Neural crest cell (in vitro differentiated cells): Measurements from ENCODE around the gene ETHE1. TPM values are rescaled to one million over a fixed set of nuclear protein-coding genes. Genes with fewer than 3 reads are reported as not detected.
A peak's percentile ranks its signal among the peaks of the same experiment; 100 is the strongest.

Source experiments
- DNase-seq: peaks from one replicate; pipeline ENCODE4 v3.0.0; 2021; ENCODE audit warnings: low read depth, mixed read lengths, low spot score
- H3K27ac Mint-ChIP-seq: one replicate; pipeline ENCODE4 v1.8.0; 2021; ENCODE audit warnings: mild to moderate bottlenecking, mixed read lengths; ENCODE audit not compliant: unreplicated experiment
- H3K27me3 Mint-ChIP-seq: 2 replicates; pipeline ENCODE4 v1.8.0; 2021; ENCODE audit warnings: low read depth, mild to moderate bottlenecking, mixed read lengths
- H3K36me3 Mint-ChIP-seq: 2 replicates; pipeline ENCODE4 v1.8.0; 2021; ENCODE audit warnings: low read depth, mild to moderate bottlenecking, mixed read lengths
- H3K4me1 Mint-ChIP-seq: 2 replicates; pipeline ENCODE4 v1.8.0; 2021; ENCODE audit warnings: mixed read lengths
- H3K4me3 Mint-ChIP-seq: one replicate; pipeline ENCODE4 v1.8.0; 2021; ENCODE audit warnings: mild to moderate bottlenecking, mixed read lengths
- H3K9me3 Mint-ChIP-seq: 2 replicates; pipeline ENCODE4 v1.8.0; 2021; ENCODE audit warnings: mixed read lengths
- total RNA-seq: library from RNA; stranded (reverse); gene quantifications from 2 replicates; pipeline ENCODE4 v1.2.1, GENCODE V29; 2021
- TF ChIP-seq, protein P1 (sequence below): fragments of 200-600 bp; sonication (generic); conservative IDR thresholded peaks from 2 replicates; pipeline ENCODE4 v1.5.0; 2021; ENCODE audit warnings: antibody characterized with exemption, mild to moderate bottlenecking

Gene ETHE1
- total RNA-seq, 1 donor from 2014 or later = 23.7 TPM

DNA sequence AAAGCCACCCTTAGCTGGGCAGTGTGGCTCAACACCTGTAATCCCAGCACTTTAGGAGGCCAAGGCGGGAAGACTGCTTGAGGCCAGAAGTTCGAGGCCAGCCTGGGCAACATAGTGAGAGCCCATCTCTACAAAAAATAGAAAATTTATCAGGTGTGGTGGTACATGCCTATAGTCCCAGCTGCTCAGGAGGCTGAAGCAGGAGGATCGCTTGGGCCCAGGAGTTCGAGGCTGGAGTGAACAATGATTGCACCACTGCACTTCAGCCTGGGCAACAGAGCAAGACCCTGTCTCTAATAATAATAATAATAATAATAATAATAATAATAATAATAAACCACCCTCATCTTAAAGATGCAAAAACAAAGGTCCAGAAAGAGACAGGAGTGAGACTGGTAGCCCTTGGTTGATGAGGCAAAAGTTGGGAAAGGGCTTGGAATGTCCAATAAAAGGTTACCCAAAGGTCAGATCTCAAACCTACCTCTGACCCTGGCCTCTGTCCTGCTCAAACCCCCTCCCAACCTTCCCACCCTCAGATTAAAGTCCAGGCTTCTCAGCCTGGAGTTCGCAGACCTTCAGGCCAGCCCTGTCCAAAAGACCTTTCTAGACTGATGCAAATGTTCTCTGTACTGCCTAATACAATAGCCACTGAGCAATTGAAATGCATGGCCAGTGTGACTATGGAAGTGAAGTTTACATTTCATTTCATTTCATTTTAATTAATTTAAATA lies 15.1 kb upstream of the ETHE1 start:
- Mint-ChIP-seq H3K27me3 (no peaks in the 10 kb centered on the region), H3K27ac (no peak overlapping the region), H3K4me1 (no peaks in the 10 kb centered on the region), H3K36me3 (peaks cover 45% of the 10 kb centered on the region), H3K9me3 (peaks cover 6% of the 10 kb centered on the region), H3K4me3 (no peak overlapping the region)
- TF ChIP-seq, protein P1, sequence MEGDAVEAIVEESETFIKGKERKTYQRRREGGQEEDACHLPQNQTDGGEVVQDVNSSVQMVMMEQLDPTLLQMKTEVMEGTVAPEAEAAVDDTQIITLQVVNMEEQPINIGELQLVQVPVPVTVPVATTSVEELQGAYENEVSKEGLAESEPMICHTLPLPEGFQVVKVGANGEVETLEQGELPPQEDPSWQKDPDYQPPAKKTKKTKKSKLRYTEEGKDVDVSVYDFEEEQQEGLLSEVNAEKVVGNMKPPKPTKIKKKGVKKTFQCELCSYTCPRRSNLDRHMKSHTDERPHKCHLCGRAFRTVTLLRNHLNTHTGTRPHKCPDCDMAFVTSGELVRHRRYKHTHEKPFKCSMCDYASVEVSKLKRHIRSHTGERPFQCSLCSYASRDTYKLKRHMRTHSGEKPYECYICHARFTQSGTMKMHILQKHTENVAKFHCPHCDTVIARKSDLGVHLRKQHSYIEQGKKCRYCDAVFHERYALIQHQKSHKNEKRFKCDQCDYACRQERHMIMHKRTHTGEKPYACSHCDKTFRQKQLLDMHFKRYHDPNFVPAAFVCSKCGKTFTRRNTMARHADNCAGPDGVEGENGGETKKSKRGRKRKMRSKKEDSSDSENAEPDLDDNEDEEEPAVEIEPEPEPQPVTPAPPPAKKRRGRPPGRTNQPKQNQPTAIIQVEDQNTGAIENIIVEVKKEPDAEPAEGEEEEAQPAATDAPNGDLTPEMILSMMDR = no peak
- no peak for DNase-seq

DNA sequence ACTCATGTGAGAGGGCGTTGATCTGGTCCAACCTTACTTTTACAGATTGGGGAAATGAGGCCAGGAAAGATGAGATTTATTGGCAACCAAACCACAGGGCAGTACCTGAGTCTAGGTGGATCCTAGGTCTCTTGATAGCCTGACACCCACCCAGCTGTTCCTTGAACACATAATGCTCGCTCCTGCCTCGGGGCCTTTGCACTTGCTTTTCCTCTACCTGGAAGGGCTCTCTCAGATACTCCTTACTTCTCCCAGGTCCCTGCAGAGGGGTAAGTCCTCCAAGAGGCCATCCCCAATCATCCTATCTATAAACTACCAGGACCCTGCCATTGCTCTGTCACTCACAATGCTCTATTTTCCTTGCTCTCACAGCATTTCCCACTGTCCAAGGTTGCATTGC lies 13.4 kb upstream of the ETHE1 start:
- Mint-ChIP-seq H3K27me3 (no peaks in the 10 kb centered on the region), H3K9me3 (peaks cover 6% of the 10 kb centered on the region), H3K27ac (peak overlapping the region; percentile 57), H3K4me3 (no peak overlapping the region), H3K36me3 (peaks cover 44% of the 10 kb centered on the region), H3K4me1 (peaks cover 7% of the 10 kb centered on the region)
- TF ChIP-seq, protein P1 = no peak
- DNase-seq = no peak

DNA sequence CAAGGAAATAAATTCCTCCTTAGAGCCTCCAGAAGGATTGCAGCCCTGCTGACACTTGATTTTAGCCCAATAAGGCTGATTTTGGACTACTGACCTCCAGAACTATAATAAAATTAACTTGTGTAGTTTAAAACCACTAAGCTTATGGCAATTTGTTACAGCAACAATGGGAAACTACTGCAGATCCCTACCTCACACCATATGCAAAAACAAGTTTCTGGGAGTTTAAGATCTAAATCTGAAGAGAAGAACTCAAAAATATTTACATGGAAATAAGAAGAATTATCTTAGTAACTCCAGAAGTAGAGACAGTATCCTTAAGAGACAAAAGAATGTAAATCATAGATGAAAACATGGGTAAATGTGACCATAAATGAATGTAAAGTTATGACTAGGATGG lies 11.9 kb upstream of the ETHE1 start:
- peaks cover 43% of the 10 kb centered on the region for H3K36me3 Mint-ChIP-seq
- no peak for DNase-seq
- no peak overlapping the region for H3K27ac Mint-ChIP-seq
- TF ChIP-seq, protein P1 = no peak
- H3K27me3 Mint-ChIP-seq = peaks cover 3% of the 10 kb centered on the region
- H3K9me3 Mint-ChIP-seq = peaks cover 6% of the 10 kb centered on the region
- peaks cover 15% of the 10 kb centered on the region for H3K4me1 Mint-ChIP-seq
- H3K4me3 Mint-ChIP-seq = no peak overlapping the region

DNA sequence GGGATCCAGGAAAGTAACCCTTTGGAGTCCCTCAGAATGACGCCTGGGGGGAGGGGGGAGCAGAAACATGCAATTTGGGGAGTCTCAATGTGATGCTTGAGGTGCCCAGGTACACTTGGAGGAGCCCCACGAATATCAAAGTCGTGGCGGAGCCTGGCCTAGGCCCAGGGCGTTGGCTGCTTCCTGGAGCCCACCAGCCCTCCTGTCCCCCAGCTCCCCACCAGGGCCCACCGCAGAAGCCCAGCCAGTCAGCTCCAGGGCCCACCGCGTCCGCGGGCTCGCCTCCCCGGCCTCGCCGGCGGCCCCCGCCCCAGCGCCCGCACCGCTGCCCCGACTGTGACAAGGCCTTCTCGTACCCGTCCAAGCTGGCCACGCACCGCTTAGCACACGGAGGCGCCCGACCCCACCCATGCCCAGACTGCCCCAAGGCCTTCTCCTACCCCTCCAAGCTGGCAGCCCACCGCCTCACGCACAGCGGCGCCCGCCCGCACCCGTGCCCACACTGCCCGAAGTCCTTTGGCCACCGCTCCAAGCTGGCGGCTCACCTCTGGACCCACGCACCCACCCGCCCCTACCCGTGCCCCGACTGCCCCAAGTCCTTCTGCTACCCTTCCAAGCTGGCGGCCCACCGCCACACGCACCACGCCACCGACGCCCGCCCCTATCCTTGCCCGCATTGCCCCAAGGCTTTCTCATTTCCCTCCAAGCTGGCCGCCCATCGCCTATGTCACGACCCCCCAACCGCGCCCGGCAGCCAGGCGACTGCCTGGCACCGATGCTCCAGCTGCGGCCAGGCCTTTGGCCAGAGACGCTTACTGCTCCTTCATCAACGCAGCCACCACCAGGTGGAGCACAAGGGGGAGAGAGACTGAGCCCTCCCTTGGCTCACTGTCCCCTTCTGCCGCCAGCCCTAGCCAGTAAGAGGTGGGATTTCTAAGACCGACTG lies 8.1 kb upstream of the ETHE1 start:
- H3K9me3 Mint-ChIP-seq = peaks cover 6% of the 10 kb centered on the region
- TF ChIP-seq, protein P1 = peak; percentile 60
- no peak overlapping the region for H3K27ac Mint-ChIP-seq
- H3K4me1 Mint-ChIP-seq = peaks cover 30% of the 10 kb centered on the region
- peak; percentile 68 for DNase-seq
- H3K4me3 Mint-ChIP-seq = peak overlapping the region; percentile 84
- peaks cover 26% of the 10 kb centered on the region for H3K36me3 Mint-ChIP-seq
- peaks cover 9% of the 10 kb centered on the region for H3K27me3 Mint-ChIP-seq

DNA sequence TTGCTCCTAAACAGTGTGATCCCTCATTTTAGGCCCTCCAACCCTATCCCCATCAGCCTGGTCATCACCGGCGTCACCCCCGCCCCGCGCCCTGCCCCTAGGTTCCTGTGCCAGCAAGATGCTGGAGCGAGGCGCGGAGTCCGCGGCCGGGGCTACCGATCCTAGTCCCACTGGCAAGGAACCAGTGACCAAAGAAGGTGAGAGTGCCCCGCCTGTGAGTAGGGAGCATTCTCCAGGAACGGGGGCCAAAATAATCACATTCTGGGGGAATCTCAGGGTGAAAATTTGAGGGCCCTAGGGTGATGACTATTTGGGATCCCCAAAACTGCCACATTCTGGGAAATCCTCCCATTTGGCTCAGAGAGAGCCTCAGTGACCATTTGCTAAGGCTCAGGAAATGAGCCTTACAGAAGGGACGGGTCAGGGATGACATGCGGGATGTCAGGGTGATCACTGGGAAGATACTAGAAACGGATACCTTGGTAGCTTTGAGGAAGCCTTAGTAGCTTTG lies 7.4 kb upstream of the ETHE1 start:
- Mint-ChIP-seq H3K27me3 (peaks cover 9% of the 10 kb centered on the region), H3K36me3 (peaks cover 20% of the 10 kb centered on the region), H3K27ac (peak overlapping the region; percentile 50), H3K4me3 (peak overlapping the region; percentile 91), H3K9me3 (peaks cover 6% of the 10 kb centered on the region), H3K4me1 (peaks cover 30% of the 10 kb centered on the region)
- TF ChIP-seq, protein P1 = no peak
- DNase-seq = no peak
